CD4-positive, alpha-beta memory T cell (primary cell): Measurements from ENCODE around the gene ATP5F1D. TPM values are rescaled to one million over a fixed set of nuclear protein-coding genes. Genes with fewer than 3 reads are reported as not detected.

Source experiments
- CTCF ChIA-PET: fragments of 350-600 bp; sonication (Branson Sonifier 250); formaldehyde crosslinking; loops from one replicate; lab custom pipeline; 2021; ENCODE audit warnings: inconsistent platforms; ENCODE audit not compliant: partially characterized antibody; lab: Charles Lee
- POLR2A ChIA-PET: fragments of 350-600 bp; sonication (Branson Sonifier 250); formaldehyde crosslinking; loops from one replicate; lab custom pipeline; 2021; ENCODE audit not compliant: partially characterized antibody; lab: Charles Lee
- DNase-seq, 5 donors: peaks; one replicate each; pipeline versions ENCODE4 v3.0.0 to v3.0.0-alpha.2; 2020 to 2022; ENCODE audit warnings: mixed read lengths in 1 of 5
- H3K27ac ChIP-seq: one replicate; pipeline ENCODE4 v1.7.0; 2013; ENCODE audit warnings: low read depth, low read length
- H3K27me3 ChIP-seq: 2 replicates; pipeline ENCODE4 v1.7.0; 2013; ENCODE audit warnings: mild to moderate bottlenecking, low read length, moderate library complexity; ENCODE audit not compliant: insufficient read depth
- H3K36me3 ChIP-seq: 2 replicates; pipeline ENCODE4 v1.7.0; 2013; ENCODE audit warnings: mild to moderate bottlenecking, low read length, moderate library complexity; ENCODE audit not compliant: insufficient read depth
- H3K4me1 ChIP-seq: 2 replicates; pipeline ENCODE4 v1.7.0; 2013; ENCODE audit warnings: mild to moderate bottlenecking, low read length, moderate library complexity; ENCODE audit not compliant: insufficient read depth
- H3K4me3 ChIP-seq, 2 donors: one replicate each; pipeline ENCODE4 v1.7.0; 2013; ENCODE audit warnings: low read length in 2 of 2, mild to moderate bottlenecking in 1 of 2
- H3K9me3 ChIP-seq, 2 donors: one replicate each; pipeline ENCODE4 v1.7.0; 2013; ENCODE audit warnings: low read length in 2 of 2, control low read depth in 1 of 2; ENCODE audit not compliant: control insufficient read depth in 1 of 2
- H3K27ac Mint-ChIP-seq, 7 donors: one replicate each; pipeline ENCODE4 v1.8.0; 2020 to 2021; ENCODE audit warnings: mixed read lengths in 7 of 7, mild to moderate bottlenecking in 6 of 7, inconsistent platforms in 3 of 7, moderate library complexity in 3 of 7
- H3K27me3 Mint-ChIP-seq, 2 donors: one replicate each; pipeline ENCODE4 v1.8.0; 2020 to 2021; ENCODE audit warnings: mixed read lengths in 2 of 2
- H3K36me3 Mint-ChIP-seq, 2 donors: one replicate each; pipeline ENCODE4 v1.8.0; 2020 to 2021; ENCODE audit warnings: mixed read lengths in 2 of 2, inconsistent platforms in 1 of 2, mild to moderate bottlenecking in 1 of 2
- H3K4me1 Mint-ChIP-seq, 4 donors: one replicate each; pipeline ENCODE4 v1.8.0; 2020 to 2021; ENCODE audit warnings: mixed read lengths in 4 of 4, mild to moderate bottlenecking in 1 of 4
- H3K4me3 Mint-ChIP-seq, 8 donors: one replicate each; pipeline ENCODE4 v1.8.0; 2020 to 2021; ENCODE audit warnings: mixed read lengths in 8 of 8, mild to moderate bottlenecking in 7 of 8, moderate library complexity in 6 of 8, inconsistent platforms in 3 of 8
- H3K9me3 Mint-ChIP-seq, 8 donors: one replicate each; pipeline ENCODE4 v1.8.0; 2020 to 2021; ENCODE audit warnings: mixed read lengths in 8 of 8, mild to moderate bottlenecking in 5 of 8, inconsistent platforms in 3 of 8, moderate library complexity in 1 of 8
- intact Hi-C: fragments of 100-400 bp; cut with micrococcal nuclease; formaldehyde crosslinking; loops from one replicate; pipeline ENCODE4 v1.15.1; 2023
- polyA plus RNA-seq, 2 donors: library from polyadenylated mRNA; unstranded; fragments of 300-500 nt; fragmentation: Illumina TruSeq; gene quantifications; one replicate each; pipeline ENCODE4 v1.2.3, GENCODE V29; 2021
- total RNA-seq, 2 experiments: library from RNA; stranded (reverse); gene quantifications; one replicate each; pipeline ENCODE4 v1.2.3, GENCODE V29; 2021

ATP5F1D gene
- total and polyA plus RNA-seq, 4 experiments from 2014 or later: 105 to 243 (median 120) TPM

DNA sequence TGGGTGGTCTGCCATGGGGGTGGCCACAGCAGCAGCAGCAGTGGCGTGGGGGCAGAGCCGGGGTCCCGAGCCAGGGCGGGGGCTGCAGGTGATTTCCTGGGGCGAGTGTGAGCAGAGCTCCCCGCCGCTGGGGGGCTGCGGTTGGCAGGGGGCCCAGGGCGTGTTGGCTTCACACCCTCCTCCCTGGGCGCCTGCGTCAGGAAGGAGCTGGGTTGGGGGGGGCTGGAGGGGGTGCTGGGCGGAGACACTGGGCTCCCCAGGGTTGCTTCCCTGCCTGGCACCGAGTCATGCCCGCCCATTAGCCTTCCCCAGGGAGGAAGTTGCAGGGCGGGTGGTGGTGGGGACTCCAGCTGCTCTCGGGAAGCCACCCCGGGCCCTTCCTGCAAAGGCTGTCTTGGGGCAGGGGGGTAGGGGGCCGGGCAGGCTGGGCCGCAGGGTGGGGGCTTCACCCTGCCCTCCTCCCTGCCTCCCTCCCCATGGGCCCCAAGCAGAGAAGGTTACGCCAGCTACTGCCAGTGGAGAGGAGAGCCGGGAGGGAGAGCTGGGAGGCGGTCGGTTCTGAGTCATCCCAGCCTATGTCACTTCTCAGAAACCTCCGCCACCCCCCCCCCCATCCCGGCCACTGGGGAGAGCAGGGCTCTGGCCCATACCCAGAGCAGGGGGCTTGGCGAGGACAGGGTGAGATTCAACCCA lies 11.4 kb downstream of the ATP5F1D start:
- intact Hi-C loops: loop anchor here (5.0 kb wide), 1 partner anchor 154 kb away; the partner anchor contains the start of gene DAZAP1
- H3K4me3 ChIP-seq: peak overlapping the region in 1 of 2 donors; percentile 66
- DNase-seq: peak; percentile 72 to 91 (median 74)
- Mint-ChIP-seq H3K9me3 (peaks cover 0 to 11% (median 0%) of the 10 kb centered on the region in 8 donors), H3K27me3 (no peaks in the 10 kb centered on the region), H3K4me3 (peak overlapping the region; percentile 46 to 82 (median 61)), H3K4me1 (peaks cover 8 to 39% (median 23%) of the 10 kb centered on the region in 4 donors), H3K27ac (peak overlapping the region; percentile 66 to 98 (median 79)), H3K36me3 (peaks cover 23 to 33% of the 10 kb centered on the region in 2 donors)
- H3K9me3 ChIP-seq: no peaks in the 10 kb centered on the region
- H3K27me3 ChIP-seq: no peaks in the 10 kb centered on the region
- H3K4me1 ChIP-seq: peaks cover 47% of the 10 kb centered on the region
- peaks cover 29% of the 10 kb centered on the region for H3K36me3 ChIP-seq
- CTCF ChIA-PET: interaction anchor here (0.7 to 1.8 kb wide), 6 partner anchors 8 to 21 kb away, joined by 3 to 10 read pairs (median 6); partner anchors contain the start of gene CIRBP
- POLR2A ChIA-PET: interaction anchor here (0.6 to 10.8 kb wide), 17 partner anchors 9 to 344 kb away, joined by 3 to 397 read pairs (median 5); partner anchors contain the start of genes ARHGAP45, ATP5F1D, CIRBP and CNN2
- peak overlapping the region; percentile 86 for H3K27ac ChIP-seq

DNA sequence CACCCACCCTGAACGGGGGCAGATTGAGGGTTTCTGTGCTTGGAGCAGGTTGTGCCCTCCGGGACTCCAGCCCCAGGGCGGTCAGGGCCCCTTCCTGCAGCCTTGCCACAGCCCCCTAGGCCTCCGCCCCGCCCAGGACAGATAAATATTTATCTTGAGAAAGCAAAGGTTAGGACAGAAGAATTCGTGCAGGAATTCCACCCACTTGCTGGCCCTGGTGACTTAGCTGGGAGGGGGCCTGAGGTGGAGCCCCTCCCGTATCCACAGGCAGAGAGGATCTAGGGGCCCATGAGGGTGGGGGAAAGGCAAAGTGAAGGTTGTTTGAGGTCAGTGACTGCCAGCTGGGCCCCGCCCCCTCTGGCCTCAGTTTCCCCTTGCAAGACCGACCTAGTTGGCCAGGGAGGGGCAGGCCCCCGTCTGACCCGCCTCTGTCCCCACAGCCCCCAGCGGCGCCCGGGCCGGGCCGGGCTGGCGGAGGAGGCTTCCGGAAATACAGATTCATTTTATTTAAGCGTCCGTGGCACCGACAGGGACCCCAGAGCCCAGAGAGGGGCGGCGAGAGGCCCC lies 12.0 kb downstream of the ATP5F1D start:
- POLR2A ChIA-PET: interaction anchor here (0.6 to 10.8 kb wide), 16 partner anchors 8 to 344 kb away, joined by 3 to 397 read pairs (median 6); partner anchors contain the start of genes ARHGAP45, ATP5F1D, CIRBP and CNN2
- CTCF ChIA-PET: interaction anchor here (1.0 to 1.9 kb wide), 6 partner anchors 8 to 15 kb away, joined by 3 to 10 read pairs (median 8); partner anchors contain the start of gene CIRBP
- Mint-ChIP-seq H3K36me3 (peaks cover 23 to 34% of the 10 kb centered on the region in 2 donors), H3K27ac (peak overlapping the region; percentile 66 to 98 (median 79)), H3K4me1 (peaks cover 11 to 45% (median 26%) of the 10 kb centered on the region in 4 donors), H3K27me3 (no peaks in the 10 kb centered on the region), H3K4me3 (peak overlapping the region; percentile 46 to 82 (median 60)), H3K9me3 (peaks cover 0 to 11% (median 0%) of the 10 kb centered on the region in 8 donors)
- peaks cover 29% of the 10 kb centered on the region for H3K36me3 ChIP-seq
- H3K27me3 ChIP-seq: no peaks in the 10 kb centered on the region
- H3K27ac ChIP-seq: peak overlapping the region; percentile 86
- intact Hi-C loops: loop anchor here (5.0 kb wide), 1 partner anchor 154 kb away; the partner anchor contains the start of gene DAZAP1
- DNase-seq: no peak
- H3K4me3 ChIP-seq: peak overlapping the region in 1 of 2 donors; percentile 66
- H3K4me1 ChIP-seq: peaks cover 52% of the 10 kb centered on the region
- H3K9me3 ChIP-seq: no peaks in the 10 kb centered on the region

DNA sequence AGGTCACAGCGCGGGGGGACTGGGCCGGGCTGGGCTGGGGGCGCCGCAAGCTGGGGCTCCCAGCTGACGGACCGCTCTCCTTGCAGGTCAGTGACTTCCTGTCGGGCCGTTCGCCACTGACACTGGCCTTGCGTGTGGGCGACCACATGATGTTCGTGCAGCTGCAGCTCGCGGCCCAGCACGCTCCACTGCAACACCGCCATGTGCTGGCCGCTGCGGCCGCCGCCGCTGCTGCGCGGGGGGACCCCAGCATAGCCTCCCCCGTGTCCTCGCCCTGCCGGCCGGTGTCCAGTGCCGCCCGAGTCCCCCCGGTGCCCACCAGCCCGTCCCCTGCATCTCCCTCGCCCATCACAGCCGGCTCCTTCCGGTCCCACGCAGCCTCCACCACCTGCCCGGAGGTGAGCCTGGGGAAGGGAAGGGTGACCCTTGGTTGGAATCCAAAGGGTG lies 12.6 kb downstream of the ATP5F1D start:
- Mint-ChIP-seq H3K9me3 (peaks cover 0 to 11% (median 0%) of the 10 kb centered on the region in 8 donors), H3K4me1 (peaks cover 16 to 50% (median 30%) of the 10 kb centered on the region in 4 donors), H3K27me3 (no peaks in the 10 kb centered on the region), H3K36me3 (peaks cover 23 to 38% of the 10 kb centered on the region in 2 donors), H3K27ac (peak overlapping the region in 3 of 7 donors; percentile 59 to 80 (median 75)), H3K4me3 (peak overlapping the region in 3 of 8 donors; percentile 31 to 61 (median 51))
- H3K4me1 ChIP-seq: peaks cover 57% of the 10 kb centered on the region
- peak overlapping the region; percentile 86 for H3K27ac ChIP-seq
- POLR2A ChIA-PET: interaction anchor here (1.5 to 10.8 kb wide), 6 partner anchors 8 to 228 kb away, joined by 5 to 397 read pairs (median 18); partner anchors contain the start of genes ARHGAP45, CIRBP and CNN2
- no peak overlapping the region for H3K4me3 ChIP-seq
- H3K9me3 ChIP-seq: no peaks in the 10 kb centered on the region
- CTCF ChIA-PET: interaction anchor here (1.6 to 3.2 kb wide), 4 partner anchors 10 to 12 kb away, joined by 7 to 11 read pairs (median 9); no protein-coding TSS in a partner anchor
- H3K36me3 ChIP-seq: peaks cover 29% of the 10 kb centered on the region
- DNase-seq: no peak
- intact Hi-C loops: loop anchor here (5.0 kb wide), 1 partner anchor 153 kb away; the partner anchor contains the start of gene DAZAP1
- no peaks in the 10 kb centered on the region for H3K27me3 ChIP-seq

DNA sequence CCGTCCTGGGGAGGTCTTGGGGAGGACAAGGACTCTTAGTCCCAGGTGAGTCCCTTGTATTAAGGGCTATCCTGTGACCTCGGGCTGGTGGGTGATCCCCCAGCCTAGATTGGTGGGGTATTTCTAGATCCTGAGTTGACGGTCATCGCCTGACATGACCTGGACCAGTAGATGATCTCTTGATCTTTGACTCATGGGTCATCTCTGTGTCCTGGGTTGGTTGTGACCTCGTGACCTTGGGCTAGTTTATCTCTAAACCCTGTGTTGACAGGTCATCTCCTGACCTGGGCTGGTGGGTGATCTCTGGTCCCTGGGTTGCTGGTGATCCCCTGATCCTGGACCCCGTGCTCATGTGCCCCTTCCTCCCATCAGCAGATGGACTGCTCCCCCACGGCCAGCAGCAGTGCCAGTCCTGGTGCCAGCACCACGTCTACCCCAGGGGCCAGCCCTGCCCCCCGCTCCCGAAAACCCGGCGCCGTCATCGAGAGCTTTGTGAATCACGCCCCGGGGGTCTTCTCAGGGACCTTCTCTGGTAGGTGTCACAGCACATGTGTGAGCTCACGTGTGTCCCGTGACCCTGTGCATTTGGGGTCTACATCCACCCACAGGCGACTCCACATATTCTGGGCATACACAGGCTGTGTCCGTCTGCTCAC lies 13.1 kb downstream of the ATP5F1D start:
- intact Hi-C loops: loop anchor here (5.0 kb wide), 1 partner anchor 153 kb away; the partner anchor contains the start of gene DAZAP1
- CTCF ChIA-PET: interaction anchor here (1.9 to 3.2 kb wide), 2 partner anchors 10 to 12 kb away, joined by 7 to 11 read pairs; no protein-coding TSS in a partner anchor
- no peak overlapping the region for H3K4me3 ChIP-seq
- no peaks in the 10 kb centered on the region for H3K9me3 ChIP-seq
- DNase-seq: no peak
- Mint-ChIP-seq H3K4me3 (peak overlapping the region; percentile 21 to 67 (median 40)), H3K27me3 (no peaks in the 10 kb centered on the region), H3K27ac (peak overlapping the region; percentile 13 to 80 (median 52)), H3K4me1 (peaks cover 18 to 56% (median 34%) of the 10 kb centered on the region in 4 donors), H3K36me3 (peaks cover 22 to 39% of the 10 kb centered on the region in 2 donors), H3K9me3 (peaks cover 0 to 10% (median 0%) of the 10 kb centered on the region in 8 donors)
- POLR2A ChIA-PET: interaction anchor here (0.8 to 10.8 kb wide), 4 partner anchors 12 to 159 kb away, joined by 3 to 397 read pairs (median 22); partner anchors contain the start of genes CIRBP, FAM174C and POLR2E
- peak overlapping the region; percentile 3 for H3K27ac ChIP-seq
- H3K27me3 ChIP-seq: no peaks in the 10 kb centered on the region
- peaks cover 62% of the 10 kb centered on the region for H3K4me1 ChIP-seq
- H3K36me3 ChIP-seq: peaks cover 29% of the 10 kb centered on the region

DNA sequence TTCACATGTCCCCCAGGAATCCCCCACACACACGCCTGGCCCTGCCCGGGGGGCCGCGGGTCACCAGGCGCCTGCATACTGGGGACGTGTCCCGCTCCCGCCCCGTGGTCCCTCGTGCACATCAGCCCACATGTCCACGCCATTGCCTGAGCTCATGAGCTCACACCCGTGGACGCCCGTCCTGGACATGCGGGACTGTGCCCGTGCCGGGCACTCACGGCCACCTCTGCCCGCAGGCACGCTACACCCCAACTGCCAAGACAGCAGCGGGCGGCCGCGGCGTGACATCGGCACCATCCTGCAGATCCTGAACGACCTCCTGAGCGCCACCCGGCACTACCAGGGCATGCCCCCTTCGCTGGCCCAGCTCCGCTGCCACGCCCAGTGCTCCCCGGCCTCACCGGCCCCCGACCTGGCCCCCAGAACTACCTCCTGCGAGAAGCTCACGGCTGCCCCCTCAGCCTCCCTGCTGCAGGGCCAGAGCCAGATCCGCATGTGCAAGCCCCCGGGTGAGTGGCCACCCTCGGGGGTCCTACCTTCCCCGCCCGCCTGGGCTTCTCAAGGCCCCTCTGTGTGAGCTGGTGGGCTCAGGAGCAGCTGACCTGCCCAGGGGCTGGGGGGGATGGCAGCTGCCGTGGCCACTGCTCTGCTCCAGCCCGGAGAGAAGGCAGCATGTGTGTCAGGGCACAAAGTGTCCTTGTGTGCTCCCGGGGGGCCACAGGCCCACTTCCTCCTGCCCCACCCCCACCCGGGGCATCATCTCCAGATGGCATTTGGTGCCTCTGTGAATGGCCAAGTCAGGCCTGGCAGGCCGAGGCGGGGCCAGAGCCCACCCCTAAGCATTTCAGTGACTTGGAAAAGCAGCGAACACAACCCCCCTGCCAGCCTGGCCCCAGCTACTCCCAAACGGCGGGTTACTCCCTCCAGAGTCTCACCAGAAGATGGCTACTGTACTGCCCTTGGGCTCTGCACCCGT lies 13.9 kb downstream of the ATP5F1D start:
- Histone ChIP-seq H3K27ac (peak overlapping the region; percentile 3), H3K36me3 (peaks cover 29% of the 10 kb centered on the region), H3K27me3 (no peaks in the 10 kb centered on the region), H3K4me3 (no peak overlapping the region), H3K9me3 (no peaks in the 10 kb centered on the region), H3K4me1 (peaks cover 70% of the 10 kb centered on the region)
- Mint-ChIP-seq H3K4me3 (peak overlapping the region in 2 of 8 donors; percentile 44 to 61), H3K4me1 (peaks cover 22 to 60% (median 39%) of the 10 kb centered on the region in 4 donors), H3K27ac (peak overlapping the region in 5 of 7 donors; percentile 15 to 80 (median 52)), H3K36me3 (peaks cover 19 to 42% of the 10 kb centered on the region in 2 donors), H3K27me3 (no peaks in the 10 kb centered on the region), H3K9me3 (peaks cover 0 to 9% (median 0%) of the 10 kb centered on the region in 8 donors)
- ChIA-PET POLR2A (interaction anchor here (0.8 to 10.8 kb wide), 5 partner anchors 11 to 160 kb away, joined by 3 to 397 read pairs (median 5); partner anchors contain the start of genes CIRBP, FAM174C and POLR2E), CTCF (interaction anchor here (1.9 to 3.2 kb wide), 3 partner anchors 11 kb away, joined by 7 to 11 read pairs (median 8); no protein-coding TSS in a partner anchor)
- intact Hi-C loops: no loop called here
- no peak for DNase-seq
